ENCODE data around the gene TOM1L2.

Gene TOM1L2

DNA sequence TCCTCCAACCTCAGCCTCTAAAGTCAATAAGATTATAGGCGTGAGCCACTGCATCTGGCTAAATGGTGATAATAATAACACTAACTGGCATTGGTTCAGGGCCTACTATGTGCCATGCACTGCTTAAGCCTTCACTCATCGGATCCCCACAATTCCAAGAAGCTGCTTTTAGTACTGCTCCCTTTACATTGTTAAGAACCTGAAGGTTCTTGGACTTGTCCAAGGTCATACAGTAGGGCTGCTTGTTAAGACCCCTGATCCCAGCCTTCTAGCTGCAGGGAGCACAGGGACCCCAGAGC, 142.0 kb downstream of the TOM1L2 start:
- no peak for DNase-seq

- DNase-seq = no peak
Measured at GRCh38 chr17:17827826-17828621, 144.2 kb downstream of the TOM1L2 start.

GRCh38 chr17:17826942-17827785, 145.0 kb downstream of the TOM1L2 start:
- no peak for DNase-seq

DNA sequence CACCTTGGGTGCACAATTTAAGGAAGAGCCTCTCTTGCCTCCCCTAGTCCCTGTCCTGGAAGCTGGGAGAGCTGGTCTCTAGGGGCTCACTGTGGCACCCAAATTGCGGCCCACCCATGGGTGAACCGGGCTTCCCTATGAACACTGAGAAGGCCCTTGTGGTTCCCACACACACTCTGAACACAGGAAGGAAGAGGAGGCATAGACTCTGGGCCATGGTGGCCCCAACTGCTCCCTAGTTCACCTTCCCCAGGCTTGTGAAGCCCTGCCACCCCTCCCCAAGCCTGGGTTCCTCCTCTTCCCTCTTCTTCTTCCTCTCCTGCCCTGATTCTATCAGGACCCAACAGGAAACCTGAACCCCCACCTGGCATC, 145.9 kb downstream of the TOM1L2 start:
- DNase-seq = no peak

DNA sequence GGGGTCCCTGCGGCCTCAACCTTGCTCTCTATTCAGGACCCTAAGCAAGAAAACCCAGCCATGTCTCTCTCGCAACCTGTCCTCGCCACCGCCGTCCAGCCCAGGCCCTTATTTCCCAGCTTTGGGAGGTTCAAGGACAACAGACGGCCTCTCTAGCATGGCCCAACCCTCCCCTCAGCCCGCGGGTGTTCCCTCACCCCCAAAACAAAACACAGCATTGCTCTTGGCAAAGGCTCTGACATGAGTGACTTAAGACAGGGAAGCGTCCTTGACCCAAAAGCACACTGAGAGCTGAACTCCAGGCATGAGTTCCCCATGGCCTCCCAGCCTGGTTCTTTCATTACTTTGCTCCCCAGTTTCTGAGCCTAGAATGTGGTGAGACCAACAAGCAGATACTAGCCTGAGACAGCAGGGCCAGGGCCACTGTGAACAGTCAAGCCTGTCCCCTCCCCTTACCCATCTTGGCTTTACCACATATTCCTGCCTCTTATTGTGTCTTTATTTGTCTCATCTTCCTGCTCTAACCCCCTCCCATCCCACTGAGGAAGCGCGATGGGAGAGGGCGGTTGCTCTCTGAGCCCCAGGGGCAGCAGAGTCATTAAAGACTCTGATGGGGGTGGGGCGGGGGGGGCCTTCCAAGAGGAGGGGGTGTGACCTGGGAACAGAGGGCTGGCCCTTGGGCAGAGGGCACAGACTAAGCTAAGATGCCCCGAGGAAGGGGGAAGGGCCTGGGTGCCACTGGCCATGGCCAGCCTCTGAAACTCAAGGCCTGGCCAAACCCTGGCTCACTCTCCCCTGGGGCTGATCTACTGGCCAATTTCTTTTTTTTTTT, 147.2 kb downstream of the TOM1L2 start:
- no peak for DNase-seq

DNA sequence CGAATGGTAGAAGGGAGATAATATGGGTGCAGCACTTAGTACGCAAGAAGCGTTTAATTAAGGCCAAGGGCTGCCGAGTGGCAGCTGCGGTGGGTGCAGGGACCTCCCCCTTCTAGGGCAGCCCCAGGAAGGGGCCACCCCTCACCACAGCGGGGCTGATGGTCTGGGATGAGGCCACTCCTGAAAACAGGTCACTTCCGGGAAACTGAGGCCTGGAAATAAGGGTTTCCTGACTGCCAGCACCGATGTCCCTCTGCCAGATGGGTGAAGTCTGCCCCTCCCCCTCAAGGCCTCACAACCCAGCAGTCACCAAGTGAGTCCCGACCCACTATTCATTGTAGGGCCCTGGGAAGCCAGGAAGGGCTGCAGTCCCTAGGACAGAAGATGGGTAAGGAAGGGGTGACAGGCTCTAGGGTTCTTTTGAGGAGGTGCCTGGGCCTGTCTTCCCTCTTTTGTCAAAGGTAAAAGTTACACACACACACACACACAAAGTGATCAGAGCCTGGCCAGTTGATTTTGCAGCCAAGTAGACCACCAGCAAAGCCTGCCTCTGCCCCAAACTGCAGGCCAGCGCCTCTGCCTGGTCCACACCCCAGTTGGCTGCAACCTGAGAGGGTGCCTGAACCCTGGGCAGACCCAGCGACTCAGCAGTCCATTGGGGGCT, 147.9 kb downstream of the TOM1L2 start:
- DNase-seq = no peak

DNA sequence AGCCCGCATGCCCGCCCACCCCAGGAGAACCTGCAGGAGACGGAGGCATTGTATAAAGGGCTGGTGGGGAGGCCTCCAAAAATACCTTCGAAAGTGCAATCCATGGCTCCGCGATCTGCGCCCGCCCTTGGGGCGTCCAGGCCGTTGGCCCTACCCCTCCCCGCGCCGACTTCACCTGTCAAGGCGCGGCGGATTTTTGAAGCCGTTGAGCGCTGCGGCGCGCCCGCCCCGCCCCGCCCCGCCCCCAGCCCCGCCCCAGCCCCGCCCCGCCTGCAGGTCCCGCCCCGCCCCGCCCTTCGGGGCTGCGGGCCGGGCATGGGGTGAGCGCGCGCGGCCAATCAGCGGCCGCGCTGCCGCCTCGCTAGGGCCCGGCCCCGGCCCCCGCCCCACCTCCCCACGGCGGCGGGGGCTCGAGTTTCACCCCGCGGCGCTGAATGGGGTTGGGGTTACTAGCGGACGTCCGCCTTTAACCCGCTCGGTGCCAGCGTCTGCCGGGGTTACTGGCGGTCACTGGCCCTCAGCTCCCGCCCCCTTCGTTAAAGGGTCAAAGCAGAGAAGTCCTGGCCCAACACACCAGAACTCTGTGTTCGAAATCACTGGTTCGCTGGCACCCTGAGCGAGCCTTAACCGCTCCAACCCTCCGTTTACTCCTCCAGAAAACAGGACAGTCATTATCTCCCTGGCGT, 148.6 kb downstream of the TOM1L2 start:
- DNase-seq = peak; percentile 82

DNA sequence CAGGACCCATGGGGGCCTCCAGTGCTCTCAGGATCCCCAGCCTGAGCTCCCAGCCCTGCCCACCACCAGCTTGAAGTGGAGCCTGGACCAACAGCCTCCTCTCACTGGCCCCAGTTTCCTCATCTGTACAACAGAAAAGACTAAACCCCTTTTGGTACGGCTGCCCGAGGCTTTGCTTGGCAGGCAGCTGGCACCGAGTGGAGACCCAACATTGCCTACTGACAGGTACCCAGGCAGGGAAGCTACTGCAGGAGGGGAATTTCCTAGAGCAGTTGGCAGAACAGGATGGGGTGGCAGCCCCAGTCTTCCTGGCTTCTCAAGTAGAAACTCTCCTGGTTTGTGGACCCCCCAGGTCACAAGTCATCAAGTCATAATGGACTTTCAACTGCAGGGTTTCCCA, 149.6 kb downstream of the TOM1L2 start:
- no peak for DNase-seq

GRCh38 chr17:17822189-17822588, 150.0 kb downstream of the TOM1L2 start:
- DNase-seq = no peak

DNA sequence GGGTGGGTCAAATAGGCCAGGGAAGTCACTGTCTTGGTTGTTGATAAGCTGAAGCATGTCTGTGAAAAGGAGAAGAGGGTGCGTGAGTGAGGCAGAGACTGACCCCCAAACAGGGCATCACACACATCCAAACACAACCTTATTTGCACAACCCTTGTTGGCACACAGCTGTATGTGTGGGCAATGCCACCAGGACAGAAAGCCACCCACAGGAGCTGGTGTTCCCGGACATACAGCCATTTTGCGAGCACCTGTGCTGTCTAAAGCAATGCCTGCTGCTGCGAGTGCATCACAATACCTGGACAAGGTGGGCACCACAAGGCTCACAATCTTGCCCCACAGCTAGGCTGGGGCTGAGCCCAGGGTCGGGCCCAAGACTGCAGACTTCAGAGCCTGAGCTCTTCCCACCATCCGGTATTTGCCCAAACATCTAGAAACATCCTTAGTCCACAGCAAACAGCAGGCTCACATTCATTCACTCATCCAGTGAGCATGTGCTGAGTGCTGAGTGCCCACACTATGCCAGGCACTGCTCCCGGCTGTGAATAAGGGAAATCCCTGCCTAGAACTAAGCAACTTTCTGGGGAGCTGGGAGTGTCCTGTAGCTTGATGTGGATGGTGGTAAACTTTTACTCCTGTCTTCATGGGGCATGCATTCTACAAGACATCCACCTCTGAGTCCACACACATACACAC, 151.6 kb downstream of the TOM1L2 start:
- no peak for DNase-seq

DNA sequence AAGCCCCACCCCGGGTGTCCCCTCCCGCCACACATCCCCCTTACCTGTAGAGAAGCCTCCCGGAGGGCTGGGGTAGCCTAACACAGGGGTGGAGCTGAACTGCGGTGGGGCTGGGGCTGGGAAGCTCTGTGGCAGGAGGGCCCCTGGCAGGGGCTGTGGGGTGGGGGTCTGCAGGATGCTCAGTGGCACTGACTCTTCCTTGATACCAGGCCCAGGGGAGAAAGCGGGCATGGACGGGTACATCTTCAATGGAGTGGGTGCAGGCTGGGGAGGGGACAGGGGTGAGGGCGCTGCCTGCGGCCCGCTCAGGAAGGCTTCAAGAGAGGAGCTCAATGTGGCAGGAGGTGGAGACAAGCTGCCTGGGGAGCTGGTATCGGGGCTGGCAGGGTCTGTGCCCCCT, 152.2 kb downstream of the TOM1L2 start:
- DNase-seq = no peak

DNA sequence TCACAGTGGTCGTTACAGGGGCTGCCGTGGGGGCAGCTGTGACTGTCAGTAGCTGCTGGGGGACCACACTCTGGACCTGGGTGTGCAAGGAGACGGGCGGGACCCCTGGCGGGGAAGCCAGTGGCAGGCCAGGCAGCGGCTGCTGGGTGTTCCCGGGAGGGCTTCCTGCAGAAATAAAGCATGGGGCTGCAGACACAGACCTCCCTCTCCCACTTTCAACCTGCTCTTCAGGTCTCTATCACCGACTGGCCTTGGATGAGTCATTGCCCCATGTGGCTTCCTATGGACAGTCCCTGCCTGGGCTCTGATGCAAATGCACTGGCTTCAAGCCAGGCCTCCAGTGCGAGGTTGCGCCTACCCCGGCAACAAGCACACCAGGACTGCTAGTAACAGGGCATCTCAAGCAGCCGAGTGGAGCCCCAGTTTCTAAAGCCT, 152.6 kb downstream of the TOM1L2 start:
- no peak for DNase-seq

DNA sequence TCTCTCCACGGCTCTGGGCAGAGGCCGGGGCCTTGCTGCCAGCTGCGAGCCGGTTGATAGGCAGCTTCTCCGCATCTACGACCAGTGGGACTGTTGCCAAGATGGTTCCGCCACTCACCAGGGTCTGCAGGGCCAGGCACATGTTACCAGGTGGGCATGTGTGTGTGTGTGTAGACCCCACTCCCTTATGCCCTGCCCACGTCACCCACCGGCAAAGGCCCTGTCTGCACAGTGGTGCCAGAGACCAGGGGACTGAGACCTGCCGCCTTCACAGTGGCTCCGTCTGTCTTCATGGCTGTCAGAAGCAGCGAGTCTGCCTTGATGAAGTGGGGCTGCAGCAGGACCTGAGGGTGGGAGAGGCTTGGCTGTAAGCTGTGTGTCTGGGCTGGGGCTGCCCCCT, 153.1 kb downstream of the TOM1L2 start:
- DNase-seq = no peak

- no peak for DNase-seq
Measured at GRCh38 chr17:17818088-17818526, 154.1 kb downstream of the TOM1L2 start.

DNA sequence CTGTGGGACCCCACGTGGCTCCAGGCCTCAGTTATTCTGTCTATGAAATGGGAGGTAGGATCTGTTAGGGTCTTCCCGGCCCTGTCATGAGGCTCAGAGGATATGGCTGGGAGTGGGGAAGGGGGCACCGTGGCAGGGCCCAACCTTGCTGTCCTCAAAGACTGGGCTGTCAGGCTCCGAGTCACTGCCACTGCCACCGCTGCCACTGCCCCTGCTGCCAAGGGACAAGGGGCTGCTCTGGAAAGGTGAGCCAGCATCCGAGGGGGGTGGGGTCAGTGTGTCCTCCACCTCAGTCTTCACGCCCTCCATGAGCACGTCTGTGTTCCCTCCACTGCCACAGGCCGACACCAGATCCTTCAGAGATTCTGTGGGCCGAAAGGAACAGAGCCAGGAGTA, 154.7 kb downstream of the TOM1L2 start:
- DNase-seq = no peak

- DNase-seq = no peak
Measured at GRCh38 chr17:17816831-17817551, 155.2 kb downstream of the TOM1L2 start.

- no peak for DNase-seq
Measured at GRCh38 chr17:17816240-17816814, 155.9 kb downstream of the TOM1L2 start.

DNA sequence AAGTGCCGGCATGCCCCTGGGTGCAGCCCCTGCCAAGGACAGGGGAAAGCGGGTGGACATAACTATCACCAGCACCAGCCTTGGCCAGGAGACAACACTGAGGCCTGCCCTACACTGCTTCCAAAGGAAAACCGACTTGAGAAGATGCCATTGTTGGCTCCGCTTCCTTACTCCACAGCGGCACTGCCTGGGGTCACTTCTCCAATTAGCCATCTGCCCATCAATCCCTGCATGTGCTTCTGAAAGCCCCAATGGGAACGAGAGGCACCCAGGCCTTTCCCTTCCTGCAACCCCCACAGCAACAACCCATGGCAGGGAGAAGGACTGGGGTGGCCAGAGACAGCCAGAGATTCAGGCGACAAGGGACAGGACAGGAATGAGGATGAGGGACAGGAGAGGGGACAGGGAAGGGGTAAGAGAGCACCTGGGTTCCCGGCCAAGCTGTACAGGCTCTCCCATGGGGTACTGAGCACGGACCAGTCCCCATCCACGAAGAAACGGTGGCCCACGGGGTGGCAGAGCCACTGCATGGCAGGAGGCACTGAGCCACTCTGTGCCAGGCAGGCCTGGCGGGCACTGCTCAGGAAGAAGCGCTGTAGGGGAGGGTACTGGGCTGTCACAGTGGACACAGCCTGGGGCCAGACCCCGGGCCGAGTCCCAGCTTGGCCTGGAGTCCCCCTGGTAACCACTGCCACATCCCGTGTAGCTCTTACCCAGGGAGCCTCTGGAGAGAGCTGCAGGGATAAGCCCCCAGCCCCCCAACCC, 156.6 kb downstream of the TOM1L2 start:
- DNase-seq = no peak

DNA sequence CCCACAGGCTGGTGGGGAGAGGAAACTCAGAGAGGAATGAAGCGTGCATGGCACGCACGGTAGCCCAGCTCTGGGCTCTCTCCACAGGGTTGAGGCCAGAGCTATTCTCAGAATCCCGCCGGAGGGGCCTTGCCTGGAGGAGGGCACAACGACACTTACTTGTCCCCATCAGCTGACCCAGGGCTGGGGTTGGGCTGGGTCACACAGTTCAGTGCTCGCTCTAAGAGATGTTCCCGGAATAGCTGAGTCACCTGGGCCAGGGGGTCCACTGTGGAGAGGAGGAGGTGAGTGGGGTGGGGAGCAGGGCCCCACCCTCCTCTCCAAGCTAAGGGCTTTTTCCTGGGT, 157.2 kb downstream of the TOM1L2 start:
- DNase-seq = no peak
